SK-N-MC (cell line): ENCODE data around the gene MYH2.
"Not testable (repeated sequence)": the region's sequence is repeated elsewhere in the genome, so short reads cannot be mapped to it uniquely, and the experiment has no call there.

Experiments used
- DNase-seq: peaks from one replicate; pipeline ENCODE4 v3.0.0-alpha.2; 2011; ENCODE audit warnings: low read depth, low spot score
- H3K27ac ChIP-seq: fragments of 200-600 bp; sonication (generic); 2 replicates; pipeline ENCODE4 v1.5.1; 2016; ENCODE audit warnings: mixed run types
- H3K36me3 ChIP-seq: fragments of 200-600 bp; sonication (generic); 2 replicates; pipeline ENCODE4 v1.6.1; 2017; ENCODE audit warnings: antibody characterized with exemption, low read length, mixed read lengths; ENCODE audit not compliant: insufficient read depth
- H3K4me3 ChIP-seq: fragments of 200-600 bp; sonication (generic); 2 replicates; pipeline ENCODE4 v1.5.1; 2016
- H3K9ac ChIP-seq: fragments of 200-600 bp; sonication (generic); 2 replicates; pipeline ENCODE4 v1.8.0; 2017; ENCODE audit warnings: mixed run types, mixed read lengths; ENCODE audit not compliant: insufficient read length
- H3K9me3 ChIP-seq: fragments of 200-600 bp; sonication (generic); 2 replicates; pipeline ENCODE4 v1.6.1; 2017; ENCODE audit warnings: low read depth, mild to moderate bottlenecking, antibody characterized with exemption, low read length, moderate library complexity, mixed read lengths
- EZH2 ChIP-seq: fragments of 200-600 bp; sonication (generic); IDR thresholded peaks from one replicate; pipeline ENCODE4 v1.6.1; 2017; ENCODE audit warnings: antibody characterized with exemption
- FOXP2 ChIP-seq: optimal IDR thresholded peaks from 2 replicates; pipeline ENCODE3; 2011; ENCODE audit warnings: mild to moderate bottlenecking, moderate library complexity; ENCODE audit not compliant: insufficient read depth; ENCODE audit errors: extremely low read length, control extremely low read depth
- POLR2AphosphoS5 ChIP-seq: IDR thresholded peaks from 2 replicates; pipeline ENCODE4 v1.6.1; 2012; ENCODE audit warnings: mild to moderate bottlenecking, low read depth, low read length, borderline replicate concordance

Gene MYH2

DNA sequence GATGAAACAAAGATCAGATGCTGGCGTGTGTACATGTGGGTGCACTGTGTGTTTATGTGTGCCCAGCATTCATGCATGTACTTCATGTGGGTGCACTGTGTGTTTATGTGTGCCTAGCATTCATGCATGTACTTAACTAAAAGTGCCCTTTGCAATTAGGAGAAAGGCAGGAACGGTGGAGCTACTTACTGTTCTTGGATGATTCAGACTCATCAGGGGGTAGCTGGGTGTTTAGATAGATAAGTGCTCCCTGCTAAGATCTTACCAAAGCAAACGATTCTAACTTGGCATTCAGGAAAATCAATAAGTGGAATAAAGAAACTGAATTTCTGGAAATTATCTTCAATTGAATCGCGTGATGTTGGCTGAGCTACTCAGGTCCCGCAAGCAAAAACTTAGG lies 8.6 kb upstream of the MYH2 start:
- no peak for DNase-seq
- no peak overlapping the region for H3K9ac ChIP-seq
- no peak overlapping the region for H3K27ac ChIP-seq
- no peaks in the 10 kb centered on the region for H3K36me3 ChIP-seq
- no peak for TF ChIP-seq POLR2AphosphoS5
- no peak for TF ChIP-seq EZH2
- TF ChIP-seq FOXP2, result no peak
- no peak overlapping the region for H3K4me3 ChIP-seq
- H3K9me3 ChIP-seq, result no peaks in the 10 kb centered on the region

DNA sequence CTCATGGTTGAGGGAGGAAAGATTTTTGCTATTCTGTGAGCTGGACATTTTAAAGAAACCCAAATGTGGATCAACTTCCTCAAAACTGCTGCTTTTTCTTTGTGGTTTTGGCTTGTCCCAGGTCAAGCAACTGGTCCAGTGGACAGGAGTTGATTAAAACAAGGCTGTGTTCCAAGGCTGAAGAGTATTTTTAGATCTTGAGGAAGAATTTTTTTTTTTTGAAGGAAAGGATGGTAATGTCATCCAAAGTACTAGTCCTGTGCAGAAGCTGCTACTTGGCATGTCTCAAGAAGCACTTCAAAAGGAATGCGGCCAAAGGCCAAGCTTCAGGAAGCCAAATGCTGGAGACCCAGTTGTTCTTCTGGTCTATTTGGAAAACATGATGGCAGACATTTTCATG lies 8.0 kb upstream of the MYH2 start:
- Histone ChIP-seq H3K9me3 (no peaks in the 10 kb centered on the region), H3K4me3 (no peak overlapping the region), H3K36me3 (no peaks in the 10 kb centered on the region), H3K27ac (no peak overlapping the region), H3K9ac (no peak overlapping the region)
- TF ChIP-seq EZH2, result no peak
- no peak for TF ChIP-seq POLR2AphosphoS5
- no peak for TF ChIP-seq FOXP2
- no peak for DNase-seq

DNA sequence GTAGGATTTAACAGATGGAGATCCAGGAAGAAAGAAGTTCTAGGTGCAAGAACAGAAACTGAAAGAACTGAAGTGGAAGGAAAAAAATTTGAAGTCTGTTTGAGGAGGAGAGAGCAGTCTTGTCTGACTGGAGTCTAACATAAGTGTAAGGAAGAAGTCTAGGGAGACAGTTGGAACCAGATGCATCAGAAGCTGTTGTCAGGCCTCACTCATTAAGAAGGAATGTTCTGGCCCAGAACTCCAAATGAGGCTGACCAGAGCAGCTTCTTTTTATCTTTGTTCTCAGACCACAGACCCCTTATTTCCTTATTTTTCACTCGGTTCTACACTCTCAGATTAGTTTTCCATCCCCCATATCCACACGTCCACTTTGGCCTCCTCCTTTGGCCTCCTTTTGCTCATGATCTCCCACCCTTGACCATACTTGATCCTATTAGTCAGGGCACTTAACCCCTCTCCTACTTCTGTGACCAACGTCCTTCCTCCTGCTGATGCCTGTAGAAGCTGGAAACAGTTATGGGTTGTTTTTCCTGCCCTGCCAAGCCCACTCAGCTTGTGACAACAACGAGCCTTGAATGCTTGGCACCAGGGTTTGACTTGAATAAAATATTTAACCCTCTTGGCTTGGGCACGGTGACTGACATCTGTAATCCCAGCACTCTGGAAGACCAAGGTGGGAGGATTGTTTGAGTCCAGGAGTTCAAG lies 7.0 kb upstream of the MYH2 start:
- TF ChIP-seq POLR2AphosphoS5, result no peak
- no peak for TF ChIP-seq EZH2
- no peak for TF ChIP-seq FOXP2
- Histone ChIP-seq H3K36me3 (no peaks in the 10 kb centered on the region), H3K27ac (no peak overlapping the region), H3K9me3 (no peaks in the 10 kb centered on the region), H3K4me3 (no peak overlapping the region), H3K9ac (no peak overlapping the region)
- no peak for DNase-seq

DNA sequence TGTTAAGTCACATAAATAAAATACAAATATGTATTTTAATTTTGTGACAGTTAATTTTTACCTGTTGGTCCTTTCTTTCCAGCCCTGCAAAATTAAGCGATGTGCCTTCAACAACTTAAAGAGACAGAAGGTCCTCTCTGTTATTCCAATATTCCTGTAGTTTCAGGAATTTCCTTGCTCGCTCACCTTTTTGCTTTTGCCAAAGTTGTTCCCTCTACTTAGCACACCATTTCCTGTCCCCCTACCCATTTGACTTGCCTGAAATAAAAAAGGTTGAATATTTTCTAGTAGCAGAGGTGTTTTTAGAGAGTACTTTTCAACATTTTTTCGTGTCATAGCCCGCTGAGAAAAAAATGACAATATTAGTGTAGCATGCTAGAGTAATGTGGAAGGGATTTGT lies 556 bp upstream of the MYH2 start:
- Histone ChIP-seq H3K36me3 (no peaks in the 10 kb centered on the region), H3K27ac (no peak overlapping the region), H3K4me3 (no peak overlapping the region), H3K9ac (no peak overlapping the region), H3K9me3 (no peaks in the 10 kb centered on the region)
- DNase-seq, result no peak
- TF ChIP-seq FOXP2, result no peak
- no peak for TF ChIP-seq POLR2AphosphoS5
- no peak for TF ChIP-seq EZH2

GRCh38 chr17:10547351-10547750 lies 2.1 kb downstream of the MYH2 start:
- no peak overlapping the region for H3K27ac ChIP-seq
- no peak for DNase-seq
- no peaks in the 10 kb centered on the region for H3K9me3 ChIP-seq
- no peaks in the 10 kb centered on the region for H3K36me3 ChIP-seq
- no peak overlapping the region for H3K9ac ChIP-seq
- no peak for TF ChIP-seq POLR2AphosphoS5
- TF ChIP-seq EZH2, result no peak
- TF ChIP-seq FOXP2, result no peak
- no peak overlapping the region for H3K4me3 ChIP-seq

GRCh38 chr17:10543486-10543885 lies 6.0 kb downstream of the MYH2 start:
- not testable (repeated sequence) for H3K4me3 ChIP-seq, H3K9me3 ChIP-seq, DNase-seq, H3K27ac ChIP-seq, H3K9ac ChIP-seq, H3K36me3 ChIP-seq

GRCh38 chr17:10541179-10541578 lies 8.3 kb downstream of the MYH2 start:
- H3K9me3 ChIP-seq, H3K27ac ChIP-seq, H3K4me3 ChIP-seq: not testable (repeated sequence)

DNA sequence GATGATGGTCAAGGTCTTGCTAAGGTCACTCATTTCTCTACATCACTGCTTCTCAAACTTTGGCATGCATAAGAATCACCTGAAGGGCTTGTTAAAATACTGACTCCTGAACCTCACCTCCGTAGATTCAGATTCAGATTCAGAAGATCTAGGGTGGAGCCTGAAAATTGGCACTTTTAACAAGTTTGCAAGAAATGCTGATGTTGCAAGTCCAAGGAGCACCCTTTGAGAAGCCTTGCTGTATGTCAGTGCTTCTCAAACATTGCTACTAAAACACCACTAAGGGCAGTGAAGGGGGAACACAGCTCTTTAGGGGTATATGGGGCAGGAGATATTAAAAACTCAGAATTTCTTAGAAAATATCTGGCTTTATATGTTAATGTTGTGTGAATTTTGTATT lies 17.4 kb downstream of the MYH2 start:
- DNase-seq, result no peak
- Histone ChIP-seq H3K9me3 (no peaks in the 10 kb centered on the region), H3K4me3 (no peak overlapping the region), H3K27ac (no peak overlapping the region), H3K9ac (no peak overlapping the region), H3K36me3 (no peaks in the 10 kb centered on the region)
- TF ChIP-seq EZH2, result no peak
- no peak for TF ChIP-seq FOXP2
- no peak for TF ChIP-seq POLR2AphosphoS5

More at GRCh38 chr17:10541179-10541578, 8.3 kb downstream of the MYH2 start:
- H3K9ac ChIP-seq, DNase-seq, H3K36me3 ChIP-seq: not testable (repeated sequence)

DNA sequence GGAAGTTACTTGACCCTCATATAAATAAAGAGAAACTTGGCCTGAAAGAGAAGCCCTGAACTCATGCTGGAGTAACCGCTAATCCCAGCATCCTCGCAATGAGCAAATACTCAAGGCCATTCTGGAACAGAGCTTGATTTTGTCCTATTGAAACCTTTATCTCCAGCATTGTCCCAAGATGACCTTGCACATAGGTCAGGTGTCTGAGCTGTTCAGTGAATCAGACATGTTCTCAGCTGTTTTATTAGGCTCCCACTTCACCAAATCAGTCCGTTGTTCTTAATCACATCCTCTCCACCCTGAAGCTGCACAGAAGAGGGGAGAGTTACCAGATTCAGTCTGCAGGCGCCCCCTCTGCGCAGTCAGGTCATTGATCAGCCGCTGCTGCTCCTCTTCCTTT lies 22.0 kb downstream of the MYH2 start:
- TF ChIP-seq FOXP2 (no peak), EZH2 (no peak), POLR2AphosphoS5 (no peak)

More for the DNA sequence above, 22.0 kb downstream of the MYH2 start:
- H3K9ac ChIP-seq, result no peak overlapping the region
- no peaks in the 10 kb centered on the region for H3K36me3 ChIP-seq
- DNase-seq, result no peak
- H3K9me3 ChIP-seq, result no peaks in the 10 kb centered on the region
- H3K4me3 ChIP-seq, result no peak overlapping the region
- no peak overlapping the region for H3K27ac ChIP-seq
